ENCODE results near the gene HES4.
"Not testable (repeated sequence)": the region's sequence is repeated elsewhere in the genome, so short reads cannot be mapped to it uniquely, and the experiment has no call there.

The HES4 gene

GRCh38 chr1:1033731-1034438 lies 34.0 kb upstream of the HES4 start:
- no peak for FAIRE-seq
- DNase-seq (ENCODE audit: low spot score) = no peak

- FAIRE-seq = no peak
- DNase-seq (ENCODE audit: low spot score) = no peak
Observed at GRCh38 chr1:1033009-1033587, 33.2 kb upstream of the HES4 start.

- no peak for DNase-seq (ENCODE audit: low spot score)
- no peak for FAIRE-seq
Observed at GRCh38 chr1:1032424-1032823, 32.5 kb upstream of the HES4 start.

GRCh38 chr1:1031659-1032235 lies 31.9 kb upstream of the HES4 start:
- no peak for FAIRE-seq

GRCh38 chr1:1030867-1031658 lies 31.2 kb upstream of the HES4 start:
- FAIRE-seq; DNase-seq (ENCODE audit: low spot score): not testable (repeated sequence)

More at GRCh38 chr1:1031659-1032235, 31.9 kb upstream of the HES4 start:
- DNase-seq (ENCODE audit: low spot score) = no peak

- no peak for FAIRE-seq
Observed at GRCh38 chr1:1027791-1028190, 27.9 kb upstream of the HES4 start.

GRCh38 chr1:1026599-1027413 lies 26.9 kb upstream of the HES4 start:
- FAIRE-seq = no peak

More at GRCh38 chr1:1027791-1028190, 27.9 kb upstream of the HES4 start:
- DNase-seq (ENCODE audit: low spot score) = no peak

GRCh38 chr1:1025730-1026129 lies 25.8 kb upstream of the HES4 start:
- no peak for DNase-seq (ENCODE audit: low spot score)
- no peak for FAIRE-seq

More at GRCh38 chr1:1026599-1027413, 26.9 kb upstream of the HES4 start:
- no peak for DNase-seq (ENCODE audit: low spot score)

- peak; percentile 90 for DNase-seq (ENCODE audit: low spot score)
- peak; percentile 61 for FAIRE-seq
Observed at GRCh38 chr1:1024771-1025699, 25.1 kb upstream of the HES4 start.

GRCh38 chr1:1024149-1024770 lies 24.4 kb upstream of the HES4 start:
- DNase-seq (ENCODE audit: low spot score) (no peak), FAIRE-seq (no peak)

- no peak for FAIRE-seq
- no peak for DNase-seq (ENCODE audit: low spot score)
Observed at GRCh38 chr1:1023700-1024099, 23.8 kb upstream of the HES4 start.

- no peak for FAIRE-seq
- DNase-seq (ENCODE audit: low spot score) = no peak
Observed at GRCh38 chr1:1022302-1023009, 22.6 kb upstream of the HES4 start.

- FAIRE-seq = peak; percentile 70
Observed at GRCh38 chr1:1021920-1022259, 22.0 kb upstream of the HES4 start.

GRCh38 chr1:1021010-1021919 lies 21.4 kb upstream of the HES4 start:
- FAIRE-seq = peak; percentile 74
- peak; percentile 87 for DNase-seq (ENCODE audit: low spot score)

More at GRCh38 chr1:1021920-1022259, 22.0 kb upstream of the HES4 start:
- DNase-seq (ENCODE audit: low spot score) = peak; percentile 82

- FAIRE-seq (no peak), DNase-seq (ENCODE audit: low spot score) (peak; percentile 17)
Observed at GRCh38 chr1:1020415-1021009, 20.6 kb upstream of the HES4 start.

GRCh38 chr1:1020000-1020404 lies 20.1 kb upstream of the HES4 start, which contains the start of gene AGRN:
Gene AGRN (plus strand): TSS chr1:1020120. CDS start chr1:1020173, 53 bp downstream.
- DNase-seq (ENCODE audit: low spot score) (peak; percentile 33), FAIRE-seq (no peak)
